GM08714 (cell line): ENCODE data around the gene DNASE2B.

Source experiments
- H3K4me3 ChIP-seq: fragments of 200-500 bp; sonication (Bioruptor generic); 2 replicates; pipeline ENCODE4 v1.5.1; 2014; ENCODE audit warnings: mild to moderate bottlenecking, low read length, inconsistent platforms
- ZNF274 ChIP-seq: IDR thresholded peaks from 2 replicates; pipeline ENCODE4 v1.6.1; 2012; ENCODE audit warnings: mild to moderate bottlenecking, low read depth, low read length

Gene DNASE2B

GRCh38 chr1:84387480-84388163, 10.7 kb upstream of the DNASE2B start:
- no peak for TF ChIP-seq ZNF274
- H3K4me3 ChIP-seq: no peak overlapping the region

GRCh38 chr1:84390226-84390625, 8.1 kb upstream of the DNASE2B start:
- TF ChIP-seq ZNF274: no peak
- no peak overlapping the region for H3K4me3 ChIP-seq

GRCh38 chr1:84401156-84401555, 2.9 kb downstream of the DNASE2B start:
- no peak for TF ChIP-seq ZNF274
- no peak overlapping the region for H3K4me3 ChIP-seq

- H3K4me3 ChIP-seq: no peak overlapping the region
- TF ChIP-seq ZNF274: no peak
Measured at GRCh38 chr1:84402060-84402459, 3.8 kb downstream of the DNASE2B start.

GRCh38 chr1:84402501-84402900, 4.2 kb downstream of the DNASE2B start:
- no peak overlapping the region for H3K4me3 ChIP-seq
- TF ChIP-seq ZNF274: no peak

- no peak overlapping the region for H3K4me3 ChIP-seq
- TF ChIP-seq ZNF274: no peak
Measured at GRCh38 chr1:84403347-84403746, 5.1 kb downstream of the DNASE2B start.

GRCh38 chr1:84406346-84406861, 8.1 kb downstream of the DNASE2B start:
- no peak for TF ChIP-seq ZNF274
- H3K4me3 ChIP-seq: no peak overlapping the region

GRCh38 chr1:84407524-84407923, 9.2 kb downstream of the DNASE2B start:
- H3K4me3 ChIP-seq: no peak overlapping the region
- no peak for TF ChIP-seq ZNF274

- no peak overlapping the region for H3K4me3 ChIP-seq
- TF ChIP-seq ZNF274: no peak
Measured at GRCh38 chr1:84407958-84408422, 9.7 kb downstream of the DNASE2B start.

- no peak for TF ChIP-seq ZNF274
- no peak overlapping the region for H3K4me3 ChIP-seq
Measured at GRCh38 chr1:84409888-84410287, 11.6 kb downstream of the DNASE2B start.

- no peak for TF ChIP-seq ZNF274
- no peak overlapping the region for H3K4me3 ChIP-seq
Measured at GRCh38 chr1:84410328-84411095, 12.2 kb downstream of the DNASE2B start.

GRCh38 chr1:84412316-84412942, 14.1 kb downstream of the DNASE2B start:
- no peak overlapping the region for H3K4me3 ChIP-seq
- no peak for TF ChIP-seq ZNF274

GRCh38 chr1:84415396-84415795, 17.1 kb downstream of the DNASE2B start:
- TF ChIP-seq ZNF274: no peak
- no peak overlapping the region for H3K4me3 ChIP-seq

GRCh38 chr1:84422909-84423308, 24.6 kb downstream of the DNASE2B start:
- TF ChIP-seq ZNF274: no peak
- no peak overlapping the region for H3K4me3 ChIP-seq
